GM12878 (cell line): ENCODE data around the gene HM13. TPM values are rescaled to one million over a fixed set of nuclear protein-coding genes. Genes with fewer than 3 reads are reported as not detected.
A peak's percentile ranks its signal among the peaks of the same experiment; 100 is the strongest.

ENCODE experiments used
- ATAC-seq: fragments of 200-7000 bp; cut with Tn5 transposase; 3 replicates; pipeline ENCODE4 v1.9.1; 2020; ENCODE audit warnings: mild to moderate bottlenecking, moderate library complexity
- BruUV-seq: library from RNA; stranded (reverse); fragments of 400-500 nt; replicated peaks from 2 replicates; lab custom pipeline; 2021; lab: Mats Ljungman, UMichigan
- CTCF ChIA-PET: fragments of 300-600 bp; sonication (Branson Sonifier 250); formaldehyde crosslinking; extraction: SDS; loops from one replicate; lab custom pipeline; 2021; ENCODE audit warnings: inconsistent platforms; lab: Yijun Ruan, JAX
- POLR2A ChIA-PET: fragments of 350-600 bp; formaldehyde crosslinking; extraction: SDS; loops from one replicate; lab custom pipeline; 2021; ENCODE audit warnings: inconsistent platforms; lab: Charles Lee
- RAD21 ChIA-PET: fragments of 300-600 bp; sonication (Branson Sonifier 250); formaldehyde crosslinking; loops from one replicate; lab custom pipeline; 2023; ENCODE audit warnings: antibody characterized with exemption; ENCODE audit not compliant: unreplicated experiment; lab: Charles Lee
- SMC1A ChIA-PET: fragments of 300-600 bp; sonication (Branson Sonifier 250); formaldehyde crosslinking; loops from one replicate; lab custom pipeline; 2023; ENCODE audit not compliant: unreplicated experiment, uncharacterized antibody; lab: Charles Lee
- DNase-seq: peaks from one replicate; pipeline ENCODE4 v3.0.0-alpha.2; 2011; ENCODE audit warnings: low read depth, low spot score
- FAIRE-seq: peaks from 3 replicates; lab custom pipeline; 2011; peaks lifted over from hg19 to GRCh38; lab: Jason Lieb, UNC
- H2AFZ ChIP-seq: 2 replicates; pipeline ENCODE4 v1.6.0; 2011; ENCODE audit warnings: low read depth, low read length, control low read depth; ENCODE audit not compliant: control insufficient read depth
- H3K27ac ChIP-seq: 2 replicates; pipeline ENCODE4 v1.5.1; 2011; ENCODE audit warnings: control low read depth; ENCODE audit not compliant: control insufficient read depth, insufficient read depth
- H3K27me3 ChIP-seq, 2 experiments: replicated peaks in 1 of 2; 2 replicates each; pipeline versions ENCODE4 v1.6.0 to v1.6.1; 2011; ENCODE audit warnings: low read length in 1 of 2; ENCODE audit not compliant: control insufficient read depth in 2 of 2, insufficient read depth in 2 of 2
- H3K36me3 ChIP-seq, 2 experiments: 2 replicates each; pipeline ENCODE4 v1.5.1; 2011; ENCODE audit warnings: low read length in 1 of 2; ENCODE audit not compliant: control insufficient read depth in 2 of 2, insufficient read depth in 2 of 2
- H3K4me1 ChIP-seq: 2 replicates; pipeline ENCODE4 v1.6.1; 2011; ENCODE audit warnings: mild to moderate bottlenecking, low read length, moderate library complexity, mixed read lengths; ENCODE audit not compliant: control insufficient read depth, insufficient read depth
- H3K4me2 ChIP-seq: 2 replicates; pipeline ENCODE4 v1.6.0; 2011; ENCODE audit warnings: control low read depth; ENCODE audit not compliant: control insufficient read depth, insufficient read depth
- H3K4me3 ChIP-seq: fragments of 200-600 bp; sonication (generic); 2 replicates; pipeline ENCODE4 v1.5.1; 2016
- H3K79me2 ChIP-seq: 2 replicates; pipeline ENCODE4 v1.6.0; 2011; ENCODE audit warnings: low read length; ENCODE audit not compliant: control insufficient read depth, insufficient read depth
- H3K9ac ChIP-seq: 2 replicates; pipeline ENCODE4 v1.8.0; 2011; ENCODE audit warnings: low read length, control low read depth, mixed read lengths; ENCODE audit not compliant: control insufficient read depth, insufficient read depth
- H3K9me3 ChIP-seq: replicated peaks from 3 replicates; pipeline ENCODE4 v1.5.1; 2011; ENCODE audit warnings: mild to moderate bottlenecking, low read length; ENCODE audit not compliant: control insufficient read depth, insufficient read depth
- H4K20me1 ChIP-seq: 2 replicates; pipeline ENCODE4 v1.6.0; 2011; ENCODE audit not compliant: control insufficient read depth, insufficient read depth
- EGR1 ChIP-seq, 2 experiments: IDR thresholded peaks; 1 replicate in 1 of 2; 2 replicates in 1 of 2; pipeline ENCODE4 v1.6.1; 2011 to 2012; ENCODE audit warnings: low read depth in 2 of 2, low read length in 2 of 2, borderline replicate concordance in 1 of 2, mild to moderate bottlenecking in 1 of 2, moderate library complexity in 1 of 2
- FOXK2 ChIP-seq: fragments of 450-650 bp; IDR thresholded peaks from 2 replicates; pipeline ENCODE4 v1.6.1; 2017; ENCODE audit warnings: mild to moderate bottlenecking, moderate library complexity
- IKZF1 ChIP-seq: fragments of 450-650 bp; conservative IDR thresholded peaks from 2 replicates; pipeline ENCODE4 v1.6.1; 2017; ENCODE audit warnings: antibody characterized with exemption, mild to moderate bottlenecking
- JUND ChIP-seq: IDR thresholded peaks from 2 replicates; pipeline ENCODE4 v1.6.1; 2012; ENCODE audit warnings: low read depth, mild to moderate bottlenecking, low read length, improper control_type of control experiment, moderate library complexity
- MEF2B ChIP-seq: fragments of 450-650 bp; IDR thresholded peaks from 2 replicates; pipeline ENCODE4 v1.6.1; 2018; ENCODE audit warnings: mild to moderate bottlenecking, moderate library complexity; ENCODE audit not compliant: partially characterized antibody, poor library complexity, severe bottlenecking
- NBN ChIP-seq: fragments of 450-650 bp; IDR thresholded peaks from 2 replicates; pipeline ENCODE4 v1.6.1; 2016
- SPI1 ChIP-seq: IDR thresholded peaks from 2 replicates; pipeline ENCODE4 v1.6.1; 2011; ENCODE audit warnings: low read depth, mild to moderate bottlenecking, low read length, moderate library complexity, borderline replicate concordance; ENCODE audit not compliant: insufficient read depth
- SUZ12 ChIP-seq: fragments of 200-600 bp; sonication (generic); IDR thresholded peaks from one replicate; pipeline ENCODE4 v1.6.1; 2018; ENCODE audit warnings: antibody characterized with exemption, mild to moderate bottlenecking; ENCODE audit not compliant: unreplicated experiment
- WGBS: methylation state at CpG from one replicate; pipeline ENCODE4 v1.1.6; 2016; ENCODE audit warnings: low lambda C conversion rate; ENCODE audit not compliant: insufficient replicate concordance, insufficient coverage; ENCODE audit errors: missing lambda C conversion rate; 5-methylcytosine and 5-hydroxymethylcytosine counted together
- in situ Hi-C: fragments of 300-500 bp; cut with MboI; formaldehyde crosslinking; loops from 9 replicates; pipeline ENCODE4 v1.14.3; 2018; ENCODE audit warnings: mixed read lengths
- intact Hi-C: fragments of 100-400 bp; cut with micrococcal nuclease; formaldehyde crosslinking; loops from one replicate; pipeline ENCODE4 v1.14.2; 2022; ENCODE audit not compliant: unreplicated experiment
- polyA plus RNA-seq, 11 experiments: library from polyadenylated mRNA; depleted of rRNA in 4 of 11; unstranded in 6 of 11; stranded (reverse) in 5 of 11; fragments of >200 nt; fragmentation: Nextera tagmentation in 4 of 11; fragmentation: Illumina TruSeq in 1 of 11; extraction: Ambion mirVana in 4 of 11; extraction: Trizol in 1 of 11; gene quantifications; 1 replicate in 1 of 11; 2 replicates in 10 of 11; pipeline versions ENCODE4 v1.2.1 to v1.2.3, GENCODE V29; 2011 to 2016; ENCODE audit warnings: inconsistent platforms in 2 of 11, missing spikeins in 2 of 11, low read depth in 1 of 11
- total RNA-seq, 4 experiments: library from RNA; depleted of rRNA in 3 of 4; stranded (reverse); fragments of >200 nt in 3 of 4; fragmentation: Illumina TruSeq in 1 of 4; extraction: Trizol in 1 of 4; gene quantifications; 2 replicates each; pipeline versions ENCODE4 v1.2.1 to v1.2.3, GENCODE V29; 2013 to 2021
- TF ChIP-seq, protein P1 (sequence below): fragments of 450-650 bp; IDR thresholded peaks from 2 replicates; pipeline ENCODE4 v1.6.1; 2017; ENCODE audit warnings: mild to moderate bottlenecking, low read depth, inconsistent platforms; ENCODE audit not compliant: poor library complexity, severe bottlenecking
- TF ChIP-seq, protein P2 (sequence below), 3 experiments: IDR thresholded peaks in 2 of 3; conservative IDR thresholded peaks in 1 of 3; 2 replicates each; pipeline ENCODE4 v1.5.1; 2011; ENCODE audit warnings: low read depth in 3 of 3, low read length in 3 of 3, mild to moderate bottlenecking in 3 of 3, control low read depth in 2 of 3, moderate library complexity in 2 of 3, inconsistent platforms in 1 of 3, mixed read lengths in 1 of 3; ENCODE audit not compliant: control insufficient read depth in 2 of 3, insufficient read depth in 1 of 3; ENCODE audit errors: extremely low read depth in 1 of 3
- TF ChIP-seq, protein P3 (sequence below): fragments of 450-650 bp; conservative IDR thresholded peaks from 2 replicates; pipeline ENCODE4 v1.6.1; 2017; ENCODE audit warnings: mild to moderate bottlenecking, moderate library complexity

Gene HM13
- total and polyA plus RNA-seq, 10 of the 15 experiments (the other 5 are each of a cell fraction or from before 2014, with no cell fraction given), result 4.8 to 185 (median 81.7) TPM

DNA sequence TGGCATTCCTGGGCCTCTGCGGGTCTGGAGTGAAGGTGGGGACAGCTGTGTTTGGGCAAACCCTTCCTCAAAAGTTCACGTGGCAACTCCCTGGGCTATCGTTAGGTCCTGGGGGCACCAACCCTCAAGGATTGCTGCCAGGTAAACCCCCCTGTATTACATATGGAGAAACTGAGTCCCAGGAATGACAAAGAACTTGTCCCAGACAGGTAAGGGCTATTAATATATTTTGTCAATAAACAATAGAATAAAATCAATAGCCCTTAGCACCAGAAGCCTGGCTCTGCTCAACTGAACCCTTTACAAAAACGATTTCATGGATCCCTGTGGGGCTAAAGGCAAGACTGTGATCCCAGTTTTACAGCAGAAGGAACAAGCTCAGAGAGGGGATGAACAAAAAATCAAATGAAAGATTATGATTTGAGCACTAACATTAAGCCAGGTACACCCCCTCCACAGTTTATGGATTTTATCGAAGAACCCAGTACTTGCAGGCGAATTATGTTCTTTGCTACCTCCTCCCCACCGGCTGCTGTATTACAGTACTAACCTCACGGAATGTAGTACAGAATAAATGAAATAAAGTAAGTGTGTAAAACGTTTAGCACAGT lies 93.5 kb downstream of the HM13 start (continued):
- TF ChIP-seq, protein P1, sequence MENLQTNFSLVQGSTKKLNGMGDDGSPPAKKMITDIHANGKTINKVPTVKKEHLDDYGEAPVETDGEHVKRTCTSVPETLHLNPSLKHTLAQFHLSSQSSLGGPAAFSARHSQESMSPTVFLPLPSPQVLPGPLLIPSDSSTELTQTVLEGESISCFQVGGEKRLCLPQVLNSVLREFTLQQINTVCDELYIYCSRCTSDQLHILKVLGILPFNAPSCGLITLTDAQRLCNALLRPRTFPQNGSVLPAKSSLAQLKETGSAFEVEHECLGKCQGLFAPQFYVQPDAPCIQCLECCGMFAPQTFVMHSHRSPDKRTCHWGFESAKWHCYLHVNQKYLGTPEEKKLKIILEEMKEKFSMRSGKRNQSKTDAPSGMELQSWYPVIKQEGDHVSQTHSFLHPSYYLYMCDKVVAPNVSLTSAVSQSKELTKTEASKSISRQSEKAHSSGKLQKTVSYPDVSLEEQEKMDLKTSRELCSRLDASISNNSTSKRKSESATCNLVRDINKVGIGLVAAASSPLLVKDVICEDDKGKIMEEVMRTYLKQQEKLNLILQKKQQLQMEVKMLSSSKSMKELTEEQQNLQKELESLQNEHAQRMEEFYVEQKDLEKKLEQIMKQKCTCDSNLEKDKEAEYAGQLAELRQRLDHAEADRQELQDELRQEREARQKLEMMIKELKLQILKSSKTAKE, result no peak
- TF ChIP-seq MEF2B (no peak), NBN (no peak), SUZ12 (no peak)
- TF ChIP-seq, protein P2, sequence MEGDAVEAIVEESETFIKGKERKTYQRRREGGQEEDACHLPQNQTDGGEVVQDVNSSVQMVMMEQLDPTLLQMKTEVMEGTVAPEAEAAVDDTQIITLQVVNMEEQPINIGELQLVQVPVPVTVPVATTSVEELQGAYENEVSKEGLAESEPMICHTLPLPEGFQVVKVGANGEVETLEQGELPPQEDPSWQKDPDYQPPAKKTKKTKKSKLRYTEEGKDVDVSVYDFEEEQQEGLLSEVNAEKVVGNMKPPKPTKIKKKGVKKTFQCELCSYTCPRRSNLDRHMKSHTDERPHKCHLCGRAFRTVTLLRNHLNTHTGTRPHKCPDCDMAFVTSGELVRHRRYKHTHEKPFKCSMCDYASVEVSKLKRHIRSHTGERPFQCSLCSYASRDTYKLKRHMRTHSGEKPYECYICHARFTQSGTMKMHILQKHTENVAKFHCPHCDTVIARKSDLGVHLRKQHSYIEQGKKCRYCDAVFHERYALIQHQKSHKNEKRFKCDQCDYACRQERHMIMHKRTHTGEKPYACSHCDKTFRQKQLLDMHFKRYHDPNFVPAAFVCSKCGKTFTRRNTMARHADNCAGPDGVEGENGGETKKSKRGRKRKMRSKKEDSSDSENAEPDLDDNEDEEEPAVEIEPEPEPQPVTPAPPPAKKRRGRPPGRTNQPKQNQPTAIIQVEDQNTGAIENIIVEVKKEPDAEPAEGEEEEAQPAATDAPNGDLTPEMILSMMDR (IDR thresholded peaks at IDR 0.05 in 2 of 3, conservative IDR thresholded peaks at IDR 0.05 in 1 of 3; ENCODE audit: control insufficient read depth in 2 of 3, extremely low read depth in 1 of 3, insufficient read depth in 1 of 3, low read depth in 3 of 3, low read length in 3 of 3), result no peak

DNA sequence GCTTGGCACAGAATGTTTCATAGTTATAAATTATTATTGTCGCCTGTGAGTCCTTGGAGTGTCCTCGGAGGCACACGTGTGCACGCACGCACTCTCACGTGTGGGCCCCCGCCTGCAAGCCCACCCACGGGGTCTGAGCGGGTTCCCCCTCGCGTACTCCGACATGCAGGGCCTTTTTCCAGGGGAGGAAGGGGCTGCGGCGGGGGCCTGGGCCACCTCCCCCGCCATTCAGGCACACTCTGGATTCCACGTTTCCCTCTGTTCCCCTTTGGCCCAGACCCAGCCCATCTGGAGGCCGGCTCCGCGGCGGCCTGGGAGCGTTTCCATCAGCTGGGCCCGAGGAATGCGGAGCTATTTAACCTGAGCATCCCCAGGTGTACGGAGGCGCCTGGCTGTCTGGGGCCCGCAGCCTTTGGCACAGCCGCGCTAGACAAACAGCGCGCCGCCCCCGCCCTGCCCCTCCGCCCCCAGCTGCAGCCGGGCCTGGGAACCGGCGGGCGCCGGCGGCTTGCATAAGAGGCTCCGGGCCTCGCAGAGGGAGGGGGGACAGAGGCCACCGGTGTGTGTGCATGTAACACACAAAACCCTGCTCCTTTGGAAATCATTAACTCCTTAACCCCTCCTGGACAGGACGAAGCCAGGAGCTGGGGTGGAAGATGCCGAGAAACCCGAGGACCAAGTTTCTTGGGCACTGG lies 94.2 kb downstream of the HM13 start:
- intact Hi-C loops (no loop called here), in situ Hi-C loops (loop anchor here (5.0 kb wide), 1 partner anchor 36 kb away; no protein-coding TSS in a partner anchor)
- ChIA-PET SMC1A (no interaction called here), RAD21 (interaction anchor here (0.6 kb wide), 1 partner anchor 21 kb away, joined by 3 read pairs; no protein-coding TSS in a partner anchor), CTCF (interaction anchor here (0.6 to 18.6 kb wide), 3 partner anchors 18 to 115 kb away, joined by 3 to 958 read pairs (median 3); no protein-coding TSS in a partner anchor), POLR2A (interaction anchor here (0.6 to 1.1 kb wide), 2 partner anchors 34 to 35 kb away, joined by 3 to 4 read pairs; no protein-coding TSS in a partner anchor)
- Histone ChIP-seq H3K9ac (no peak overlapping the region), H3K4me3 (no peak overlapping the region), H2AFZ (no peak overlapping the region), H3K79me2 (no peaks in the 10 kb centered on the region), H3K27ac (no peak overlapping the region), H3K27me3 (peaks cover 10 to 18% of the 10 kb centered on the region in 2 experiments), H4K20me1 (no peaks in the 10 kb centered on the region), H3K9me3 (no peaks in the 10 kb centered on the region; the same call in 2 of the 3 replicates), H3K4me2 (no peak overlapping the region), H3K4me1 (peaks cover 15% of the 10 kb centered on the region), H3K36me3 (no peaks in the 10 kb centered on the region)
- FAIRE-seq, result no peak
- WGBS, result 33% methylated on average over 38 of the region's 45 CpGs
- DNase-seq, result no peak
- no peak for ATAC-seq
- BruUV-seq, result no TSS peak
- TF ChIP-seq EGR1 (IDR thresholded peaks at IDR 0.05; ENCODE audit: borderline replicate concordance in 1 of 2, low read depth in 2 of 2, low read length in 2 of 2), result 0 out of 3 replicates have a peak, but pooled peaks of 1 of the 2 experiments have one; percentile 39
- TF ChIP-seq SPI1, result no peak
- TF ChIP-seq FOXK2, result 0 out of 2 replicates have a peak, but pooled peaks have one; percentile 13
- no peak for TF ChIP-seq JUND
- TF ChIP-seq, protein P3, sequence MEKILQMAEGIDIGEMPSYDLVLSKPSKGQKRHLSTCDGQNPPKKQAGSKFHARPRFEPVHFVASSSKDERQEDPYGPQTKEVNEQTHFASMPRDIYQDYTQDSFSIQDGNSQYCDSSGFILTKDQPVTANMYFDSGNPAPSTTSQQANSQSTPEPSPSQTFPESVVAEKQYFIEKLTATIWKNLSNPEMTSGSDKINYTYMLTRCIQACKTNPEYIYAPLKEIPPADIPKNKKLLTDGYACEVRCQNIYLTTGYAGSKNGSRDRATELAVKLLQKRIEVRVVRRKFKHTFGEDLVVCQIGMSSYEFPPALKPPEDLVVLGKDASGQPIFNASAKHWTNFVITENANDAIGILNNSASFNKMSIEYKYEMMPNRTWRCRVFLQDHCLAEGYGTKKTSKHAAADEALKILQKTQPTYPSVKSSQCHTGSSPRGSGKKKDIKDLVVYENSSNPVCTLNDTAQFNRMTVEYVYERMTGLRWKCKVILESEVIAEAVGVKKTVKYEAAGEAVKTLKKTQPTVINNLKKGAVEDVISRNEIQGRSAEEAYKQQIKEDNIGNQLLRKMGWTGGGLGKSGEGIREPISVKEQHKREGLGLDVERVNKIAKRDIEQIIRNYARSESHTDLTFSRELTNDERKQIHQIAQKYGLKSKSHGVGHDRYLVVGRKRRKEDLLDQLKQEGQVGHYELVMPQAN, result no peak
- TF ChIP-seq MEF2B, result no peak
- TF ChIP-seq IKZF1, result no peak
